HUES64 (cell line): ENCODE results near the gene KRTAP9-6.
"Not testable (repeated sequence)": the region's sequence is repeated elsewhere in the genome, so short reads cannot be mapped to it uniquely, and the experiment has no call there.

Experiments used
- H3K27ac ChIP-seq: 2 replicates; pipeline ENCODE4 v1.7.0; 2013; ENCODE audit warnings: low read depth, low read length, inconsistent platforms
- H3K27me3 ChIP-seq: 2 replicates; pipeline ENCODE4 v1.6.1; 2013; ENCODE audit warnings: mild to moderate bottlenecking, low read length; ENCODE audit not compliant: insufficient read depth
- H3K36me3 ChIP-seq: 2 replicates; pipeline ENCODE4 v1.6.1; 2013; ENCODE audit warnings: mild to moderate bottlenecking, low read length; ENCODE audit not compliant: insufficient read depth
- H3K4me1 ChIP-seq: 2 replicates; pipeline ENCODE4 v1.6.1; 2013; ENCODE audit warnings: mild to moderate bottlenecking, low read length, moderate library complexity; ENCODE audit not compliant: insufficient read depth
- H3K4me3 ChIP-seq: 2 replicates; pipeline ENCODE4 v1.5.1; 2013; ENCODE audit warnings: mild to moderate bottlenecking, low read length, moderate library complexity
- H3K9ac ChIP-seq: 2 replicates; pipeline ENCODE4 v1.6.1; 2013; ENCODE audit warnings: mild to moderate bottlenecking, low read depth, low read length
- H3K9me3 ChIP-seq: 2 replicates; pipeline ENCODE4 v1.6.1; 2013; ENCODE audit warnings: low read depth, low read length; ENCODE audit not compliant: insufficient read depth
- WGBS: fragments of 150-250, 120-280 bp; methylation state at CpG from one replicate; pipeline ENCODE4 v1.1.7; 2013; ENCODE audit warnings: missing lambda C conversion rate; 5-methylcytosine and 5-hydroxymethylcytosine counted together

KRTAP9-6 gene

DNA sequence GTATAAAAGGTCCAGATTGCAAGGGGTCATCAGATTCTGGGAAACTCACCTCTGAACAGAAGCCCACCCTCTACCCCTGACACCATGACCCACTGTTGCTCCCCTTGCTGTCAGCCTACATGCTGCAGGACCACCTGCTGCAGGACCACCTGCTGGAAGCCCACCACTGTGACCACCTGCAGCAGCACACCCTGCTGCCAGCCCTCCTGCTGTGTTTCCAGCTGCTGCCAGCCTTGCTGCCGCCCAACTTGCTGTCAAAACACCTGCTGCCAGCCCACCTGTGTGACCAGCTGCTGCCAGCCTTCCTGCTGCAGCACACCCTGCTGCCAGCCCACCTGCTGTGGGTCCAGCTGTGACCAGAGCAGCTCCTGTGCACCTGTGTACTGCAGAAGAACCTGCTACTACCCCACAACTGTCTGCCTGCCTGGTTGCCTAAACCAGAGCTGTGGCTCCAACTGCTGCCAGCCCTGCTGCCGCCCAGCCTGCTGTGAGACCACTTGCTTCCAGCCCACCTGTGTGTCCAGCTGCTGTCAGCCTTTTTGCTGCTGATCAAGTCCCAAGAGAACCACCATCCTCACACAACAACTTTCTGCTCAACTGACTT lies 15.4 kb upstream of the KRTAP9-6 start, which contains the start of gene KRTAP9-4:
Gene KRTAP9-4 (plus strand): TSS at position 51 of the 604 bp plus-strand sequence. CDS start 34 bp downstream, at position 85.
- not testable (repeated sequence) for H3K4me3 ChIP-seq, H3K36me3 ChIP-seq, H3K27ac ChIP-seq, H3K4me1 ChIP-seq, H3K9me3 ChIP-seq, H3K9ac ChIP-seq
- 69% methylated on average over 2 of the region's 2 CpGs for WGBS
- peaks cover 15% of the 10 kb centered on the region for H3K27me3 ChIP-seq

- Histone ChIP-seq H3K4me1 (no peaks in the 10 kb centered on the region), H3K4me3 (no peak overlapping the region), H3K27me3 (peaks cover 15% of the 10 kb centered on the region), H3K36me3 (no peaks in the 10 kb centered on the region), H3K9ac (no peak overlapping the region), H3K9me3 (no peaks in the 10 kb centered on the region), H3K27ac (no peak overlapping the region)
- WGBS, result 90% methylated on average over 1 of the region's 1 CpG
These were observed 13.9 kb upstream of the KRTAP9-6 start for GRCh38 chr17:41251261-41251660.

GRCh38 chr17:41254861-41255260 lies 10.3 kb upstream of the KRTAP9-6 start:
- H3K36me3 ChIP-seq, result no peaks in the 10 kb centered on the region
- no peak overlapping the region for H3K9ac ChIP-seq
- 50% methylated on average over 1 of the region's 1 CpG for WGBS
- peaks cover 15% of the 10 kb centered on the region for H3K27me3 ChIP-seq
- no peak overlapping the region for H3K4me3 ChIP-seq
- no peaks in the 10 kb centered on the region for H3K9me3 ChIP-seq
- H3K4me1 ChIP-seq, result no peaks in the 10 kb centered on the region
- H3K27ac ChIP-seq, result no peak overlapping the region

DNA sequence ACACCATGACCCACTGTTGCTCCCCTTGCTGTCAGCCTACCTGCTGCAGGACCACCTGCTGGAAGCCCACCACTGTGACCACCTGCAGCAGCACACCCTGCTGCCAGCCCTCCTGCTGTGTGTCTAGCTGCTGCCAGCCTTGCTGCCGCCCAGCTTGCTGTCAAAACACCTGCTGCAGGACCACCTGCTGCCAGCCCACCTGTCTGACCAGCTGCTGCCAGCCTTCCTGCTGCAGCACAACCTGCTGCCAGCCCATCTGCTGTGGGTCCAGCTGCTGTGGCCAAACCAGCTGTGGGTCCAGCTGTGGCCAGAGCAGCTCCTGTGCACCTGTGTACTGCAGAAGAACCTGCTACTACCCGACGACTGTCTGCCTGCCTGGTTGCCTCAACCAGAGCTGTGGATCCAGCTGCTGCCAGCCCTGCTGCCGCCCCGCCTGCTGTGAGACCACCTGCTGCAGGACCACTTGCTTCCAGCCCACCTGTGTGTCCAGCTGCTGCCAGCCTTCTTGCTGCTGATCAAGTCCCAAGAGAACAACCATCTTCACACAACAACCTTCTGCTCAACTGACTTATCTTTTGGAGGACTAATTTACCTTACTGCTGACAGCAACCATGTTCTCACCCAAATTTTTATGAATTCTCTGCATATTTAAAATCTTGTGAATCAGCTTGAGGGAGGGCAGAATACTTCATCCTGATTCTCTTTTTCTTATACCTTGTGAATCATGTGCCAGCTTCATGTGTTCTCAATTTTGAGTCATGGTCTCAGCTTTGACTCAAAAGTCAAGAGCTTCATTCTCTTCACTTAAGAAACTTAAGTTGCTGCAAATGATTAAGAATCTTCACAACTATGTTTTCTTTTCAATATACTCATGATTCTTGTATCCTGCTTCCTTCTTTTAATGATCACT lies 9.5 kb upstream of the KRTAP9-6 start, which contains the start of gene KRTAP9-9:
Gene KRTAP9-9 (plus strand): TSS at position 4 of the 910 bp plus-strand sequence.
- H3K4me3 ChIP-seq, H3K36me3 ChIP-seq, H3K27ac ChIP-seq, H3K9ac ChIP-seq, H3K9me3 ChIP-seq, H3K4me1 ChIP-seq: not testable (repeated sequence)
- 78% methylated on average over 5 of the region's 5 CpGs for WGBS
- H3K27me3 ChIP-seq, result peaks cover 15% of the 10 kb centered on the region

- Histone ChIP-seq H3K9me3 (no peaks in the 10 kb centered on the region), H3K4me3 (no peak overlapping the region), H3K27ac (no peak overlapping the region), H3K9ac (no peak overlapping the region), H3K27me3 (peaks cover 12% of the 10 kb centered on the region), H3K4me1 (no peaks in the 10 kb centered on the region), H3K36me3 (no peaks in the 10 kb centered on the region)
- WGBS, result no CpG with 5 or more reads among the region's 1 CpG
These were observed 8.9 kb upstream of the KRTAP9-6 start for GRCh38 chr17:41256291-41256685.

- no peak overlapping the region for H3K4me3 ChIP-seq
- H3K9ac ChIP-seq, result no peak overlapping the region
- H3K27ac ChIP-seq, result no peak overlapping the region
- H3K36me3 ChIP-seq, result no peaks in the 10 kb centered on the region
- no peaks in the 10 kb centered on the region for H3K4me1 ChIP-seq
- no peaks in the 10 kb centered on the region for H3K9me3 ChIP-seq
- peaks cover 2% of the 10 kb centered on the region; the same call in 1 of the 2 replicates for H3K27me3 ChIP-seq
These were observed 6.8 kb upstream of the KRTAP9-6 start for GRCh38 chr17:41258406-41258805.

- 86% methylated on average over 1 of the region's 2 CpGs for WGBS
- H3K9me3 ChIP-seq, result no peaks in the 10 kb centered on the region
- no peak overlapping the region for H3K4me3 ChIP-seq
These were observed 2.0 kb upstream of the KRTAP9-6 start for GRCh38 chr17:41263212-41263611.

DNA sequence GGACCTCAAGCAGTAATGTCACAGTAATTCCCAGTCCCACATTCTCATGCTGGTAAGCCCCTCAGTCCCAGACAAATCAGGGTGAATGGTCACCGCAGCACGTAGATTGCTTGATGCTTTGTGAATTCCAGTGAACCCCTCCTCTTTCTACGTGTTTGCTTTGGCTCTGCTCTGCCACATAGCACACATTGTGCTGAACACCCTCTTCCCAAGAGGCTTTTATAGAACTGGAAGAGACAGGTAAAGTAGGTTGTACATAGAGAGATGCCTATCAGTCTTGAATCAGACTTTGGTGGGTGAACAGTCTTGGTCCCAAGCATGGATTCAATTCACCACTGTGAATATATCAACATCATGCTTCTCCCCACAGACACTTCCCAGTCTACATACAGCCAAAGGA lies 579 bp upstream of the KRTAP9-6 start:
- no peaks in the 10 kb centered on the region for H3K9me3 ChIP-seq
- no peaks in the 10 kb centered on the region for H3K36me3 ChIP-seq
- H3K4me1 ChIP-seq, result no peaks in the 10 kb centered on the region
- no peaks in the 10 kb centered on the region; the same call in 1 of the 2 replicates for H3K27me3 ChIP-seq
- no peak overlapping the region for H3K4me3 ChIP-seq
- H3K27ac ChIP-seq, result no peak overlapping the region
- H3K9ac ChIP-seq, result no peak overlapping the region
- WGBS, result 92% methylated on average over 3 of the region's 3 CpGs

More at GRCh38 chr17:41263212-41263611, 2.0 kb upstream of the KRTAP9-6 start:
- Histone ChIP-seq H3K27ac (no peak overlapping the region), H3K36me3 (no peaks in the 10 kb centered on the region), H3K4me1 (no peaks in the 10 kb centered on the region), H3K27me3 (no peaks in the 10 kb centered on the region; the same call in 1 of the 2 replicates), H3K9ac (no peak overlapping the region)

- H3K36me3 ChIP-seq, result no peaks in the 10 kb centered on the region
- no peak overlapping the region for H3K27ac ChIP-seq
- H3K9me3 ChIP-seq, result no peaks in the 10 kb centered on the region
- H3K4me3 ChIP-seq, result no peak overlapping the region
- H3K27me3 ChIP-seq, result no peaks in the 10 kb centered on the region; the same call in 1 of the 2 replicates
- WGBS, result 88% methylated on average over 1 of the region's 3 CpGs
- no peaks in the 10 kb centered on the region for H3K4me1 ChIP-seq
- H3K9ac ChIP-seq, result no peak overlapping the region
These were observed 2.5 kb downstream of the KRTAP9-6 start for GRCh38 chr17:41267711-41268110.

DNA sequence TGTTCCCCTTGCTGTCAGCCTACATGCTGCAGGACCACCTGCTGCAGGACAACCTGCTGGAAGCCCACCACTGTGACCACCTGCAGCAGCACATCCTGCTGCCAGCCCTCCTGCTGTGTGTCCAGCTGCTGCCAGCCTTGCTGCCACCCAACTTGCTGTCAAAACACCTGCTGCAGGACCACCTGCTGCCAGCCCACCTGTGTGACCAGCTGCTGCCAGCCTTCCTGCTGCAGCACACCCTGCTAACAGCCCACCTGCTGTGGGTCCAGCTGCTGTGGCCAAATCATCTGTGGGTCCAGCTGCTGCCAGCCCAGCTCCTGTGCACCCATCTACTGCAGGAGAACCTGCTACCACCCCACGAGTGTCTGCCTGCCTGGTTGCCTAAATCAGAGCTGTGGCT lies 6.1 kb downstream of the KRTAP9-6 start:
- H3K9ac ChIP-seq, H3K27ac ChIP-seq: not testable (repeated sequence)
- WGBS, result 64% methylated on average over 1 of the region's 1 CpG

GRCh38 chr17:41271858-41272257 lies 6.7 kb downstream of the KRTAP9-6 start:
- Histone ChIP-seq H3K9ac (no peak overlapping the region), H3K27ac (no peak overlapping the region), H3K36me3 (no peaks in the 10 kb centered on the region), H3K9me3 (no peaks in the 10 kb centered on the region), H3K4me3 (no peak overlapping the region), H3K27me3 (no peaks in the 10 kb centered on the region), H3K4me1 (no peaks in the 10 kb centered on the region)
- WGBS, result 84% methylated on average over 1 of the region's 1 CpG

More for the DNA sequence above, 6.1 kb downstream of the KRTAP9-6 start:
- H3K4me1 ChIP-seq, H3K27me3 ChIP-seq, H3K36me3 ChIP-seq, H3K9me3 ChIP-seq, H3K4me3 ChIP-seq: not testable (repeated sequence)
